ENCODE results near the gene NR4A3.
A peak's percentile ranks its signal among the peaks of the same experiment; 100 is the strongest.
"Not testable (repeated sequence)": the region's sequence is repeated elsewhere in the genome, so short reads cannot be mapped to it uniquely, and the experiment has no call there.

NR4A3 gene

GRCh38 chr9:99821396-99822108, at the start of gene NR4A3:
NR4A3 (plus strand) TSS chr9:99821885; CDS start chr9:99828043, 6,158 bp downstream.
- H3K9ac ChIP-seq (ENCODE audit: low read length): peak within 1 kb of the TSS; percentile 98
- peak within 1 kb of the TSS; percentile 92 to 95 for H3K4me3 ChIP-seq (ENCODE audit: low read depth in 1 of 2, low read length in 2 of 2)
- H3K4me1 ChIP-seq (ENCODE audit: insufficient read depth, low read length): peaks cover 15% of the 10 kb centered on the region
- H3K27me3 ChIP-seq (ENCODE audit: control insufficient read depth in 1 of 2, insufficient read depth in 2 of 2, low read length in 2 of 2): peaks cover 9 to 18% of the 10 kb centered on the region in 2 donors
- peak within 1 kb of the TSS; percentile 99 for H3K27ac ChIP-seq (ENCODE audit: low read depth, low read length)
- H3K36me3 ChIP-seq (ENCODE audit: insufficient read depth, low read length): no peaks in the 10 kb centered on the region
- no peaks in the 10 kb centered on the region for H3K9me3 ChIP-seq (ENCODE audit: low read length)

GRCh38 chr9:99773468-99774138, 48.1 kb upstream of the NR4A3 start:
- Histone ChIP-seq H3K4me1 (ENCODE audit: insufficient read depth, low read length) (no peaks in the 10 kb centered on the region), H3K9me3 (ENCODE audit: low read length) (no peaks in the 10 kb centered on the region), H3K9ac (ENCODE audit: low read length) (no peak overlapping the region), H3K27me3 (ENCODE audit: control insufficient read depth in 1 of 2, insufficient read depth in 2 of 2, low read length in 2 of 2) (no peaks in the 10 kb centered on the region), H3K4me3 (ENCODE audit: low read depth in 1 of 2, low read length in 2 of 2) (no peak overlapping the region), H3K36me3 (ENCODE audit: insufficient read depth, low read length) (no peaks in the 10 kb centered on the region), H3K27ac (ENCODE audit: low read depth, low read length) (no peak overlapping the region)

- Histone ChIP-seq H3K27ac (ENCODE audit: low read depth, low read length) (no peak overlapping the region), H3K4me1 (ENCODE audit: insufficient read depth, low read length) (no peaks in the 10 kb centered on the region), H3K36me3 (ENCODE audit: insufficient read depth, low read length) (no peaks in the 10 kb centered on the region), H3K9me3 (ENCODE audit: low read length) (no peaks in the 10 kb centered on the region), H3K4me3 (ENCODE audit: low read depth in 1 of 2, low read length in 2 of 2) (no peak overlapping the region), H3K9ac (ENCODE audit: low read length) (no peak overlapping the region), H3K27me3 (ENCODE audit: control insufficient read depth in 1 of 2, insufficient read depth in 2 of 2, low read length in 2 of 2) (no peaks in the 10 kb centered on the region)
Observed at GRCh38 chr9:99778308-99778707, 43.4 kb upstream of the NR4A3 start.

GRCh38 chr9:99778836-99779235, 42.8 kb upstream of the NR4A3 start:
- Histone ChIP-seq H3K27ac (ENCODE audit: low read depth, low read length) (no peak overlapping the region), H3K36me3 (ENCODE audit: insufficient read depth, low read length) (no peaks in the 10 kb centered on the region), H3K4me1 (ENCODE audit: insufficient read depth, low read length) (no peaks in the 10 kb centered on the region), H3K4me3 (ENCODE audit: low read depth in 1 of 2, low read length in 2 of 2) (no peak overlapping the region), H3K9me3 (ENCODE audit: low read length) (no peaks in the 10 kb centered on the region), H3K27me3 (ENCODE audit: control insufficient read depth in 1 of 2, insufficient read depth in 2 of 2, low read length in 2 of 2) (no peaks in the 10 kb centered on the region), H3K9ac (ENCODE audit: low read length) (no peak overlapping the region)

GRCh38 chr9:99779277-99779676, 42.4 kb upstream of the NR4A3 start:
- no peak overlapping the region for H3K9ac ChIP-seq (ENCODE audit: low read length)
- H3K9me3 ChIP-seq (ENCODE audit: low read length): no peaks in the 10 kb centered on the region
- no peaks in the 10 kb centered on the region for H3K4me1 ChIP-seq (ENCODE audit: insufficient read depth, low read length)

GRCh38 chr9:99782349-99782748, 39.3 kb upstream of the NR4A3 start:
- H3K27ac ChIP-seq (ENCODE audit: low read depth, low read length); H3K4me3 ChIP-seq (ENCODE audit: low read depth in 1 of 2, low read length in 2 of 2); H3K27me3 ChIP-seq (ENCODE audit: control insufficient read depth in 1 of 2, insufficient read depth in 2 of 2, low read length in 2 of 2); H3K36me3 ChIP-seq (ENCODE audit: insufficient read depth, low read length); H3K4me1 ChIP-seq (ENCODE audit: insufficient read depth, low read length); H3K9me3 ChIP-seq (ENCODE audit: low read length); H3K9ac ChIP-seq (ENCODE audit: low read length): not testable (repeated sequence)

More at GRCh38 chr9:99779277-99779676, 42.4 kb upstream of the NR4A3 start:
- Histone ChIP-seq H3K36me3 (ENCODE audit: insufficient read depth, low read length) (no peaks in the 10 kb centered on the region), H3K27ac (ENCODE audit: low read depth, low read length) (no peak overlapping the region), H3K4me3 (ENCODE audit: low read depth in 1 of 2, low read length in 2 of 2) (no peak overlapping the region), H3K27me3 (ENCODE audit: control insufficient read depth in 1 of 2, insufficient read depth in 2 of 2, low read length in 2 of 2) (no peaks in the 10 kb centered on the region)

GRCh38 chr9:99782962-99783718, 38.5 kb upstream of the NR4A3 start:
- H3K27ac ChIP-seq (ENCODE audit: low read depth, low read length): no peak overlapping the region
- H3K36me3 ChIP-seq (ENCODE audit: insufficient read depth, low read length): no peaks in the 10 kb centered on the region
- no peaks in the 10 kb centered on the region for H3K4me1 ChIP-seq (ENCODE audit: insufficient read depth, low read length)
- no peaks in the 10 kb centered on the region for H3K9me3 ChIP-seq (ENCODE audit: low read length)
- H3K27me3 ChIP-seq (ENCODE audit: control insufficient read depth in 1 of 2, insufficient read depth in 2 of 2, low read length in 2 of 2): no peaks in the 10 kb centered on the region
- H3K9ac ChIP-seq (ENCODE audit: low read length): no peak overlapping the region
- no peak overlapping the region for H3K4me3 ChIP-seq (ENCODE audit: low read depth in 1 of 2, low read length in 2 of 2)

GRCh38 chr9:99783799-99784198, 37.9 kb upstream of the NR4A3 start:
- H3K4me1 ChIP-seq (ENCODE audit: insufficient read depth, low read length): no peaks in the 10 kb centered on the region
- no peaks in the 10 kb centered on the region for H3K27me3 ChIP-seq (ENCODE audit: control insufficient read depth in 1 of 2, insufficient read depth in 2 of 2, low read length in 2 of 2)
- no peaks in the 10 kb centered on the region for H3K9me3 ChIP-seq (ENCODE audit: low read length)
- H3K9ac ChIP-seq (ENCODE audit: low read length): no peak overlapping the region
- H3K4me3 ChIP-seq (ENCODE audit: low read depth in 1 of 2, low read length in 2 of 2): no peak overlapping the region
- no peaks in the 10 kb centered on the region for H3K36me3 ChIP-seq (ENCODE audit: insufficient read depth, low read length)
- H3K27ac ChIP-seq (ENCODE audit: low read depth, low read length): no peak overlapping the region

GRCh38 chr9:99785010-99785590, 36.6 kb upstream of the NR4A3 start:
- H3K27me3 ChIP-seq (ENCODE audit: control insufficient read depth in 1 of 2, insufficient read depth in 2 of 2, low read length in 2 of 2): no peaks in the 10 kb centered on the region

GRCh38 chr9:99787556-99787955, 34.1 kb upstream of the NR4A3 start:
- no peaks in the 10 kb centered on the region for H3K9me3 ChIP-seq (ENCODE audit: low read length)
- H3K9ac ChIP-seq (ENCODE audit: low read length): no peak overlapping the region

More at GRCh38 chr9:99785010-99785590, 36.6 kb upstream of the NR4A3 start:
- Histone ChIP-seq H3K36me3 (ENCODE audit: insufficient read depth, low read length) (no peaks in the 10 kb centered on the region), H3K4me3 (ENCODE audit: low read depth in 1 of 2, low read length in 2 of 2) (no peak overlapping the region), H3K4me1 (ENCODE audit: insufficient read depth, low read length) (no peaks in the 10 kb centered on the region), H3K9me3 (ENCODE audit: low read length) (no peaks in the 10 kb centered on the region), H3K27ac (ENCODE audit: low read depth, low read length) (no peak overlapping the region), H3K9ac (ENCODE audit: low read length) (no peak overlapping the region)

GRCh38 chr9:99793528-99793927, 28.2 kb upstream of the NR4A3 start:
- no peak overlapping the region for H3K27ac ChIP-seq (ENCODE audit: low read depth, low read length)

More at GRCh38 chr9:99787556-99787955, 34.1 kb upstream of the NR4A3 start:
- no peaks in the 10 kb centered on the region for H3K36me3 ChIP-seq (ENCODE audit: insufficient read depth, low read length)
- no peak overlapping the region for H3K27ac ChIP-seq (ENCODE audit: low read depth, low read length)
- no peaks in the 10 kb centered on the region for H3K27me3 ChIP-seq (ENCODE audit: control insufficient read depth in 1 of 2, insufficient read depth in 2 of 2, low read length in 2 of 2)
- H3K4me1 ChIP-seq (ENCODE audit: insufficient read depth, low read length): no peaks in the 10 kb centered on the region
- H3K4me3 ChIP-seq (ENCODE audit: low read depth in 1 of 2, low read length in 2 of 2): no peak overlapping the region

More at GRCh38 chr9:99793528-99793927, 28.2 kb upstream of the NR4A3 start:
- no peak overlapping the region for H3K4me3 ChIP-seq (ENCODE audit: low read depth in 1 of 2, low read length in 2 of 2)
- no peaks in the 10 kb centered on the region for H3K27me3 ChIP-seq (ENCODE audit: control insufficient read depth in 1 of 2, insufficient read depth in 2 of 2, low read length in 2 of 2)
- no peak overlapping the region for H3K9ac ChIP-seq (ENCODE audit: low read length)
- H3K36me3 ChIP-seq (ENCODE audit: insufficient read depth, low read length): no peaks in the 10 kb centered on the region
- H3K9me3 ChIP-seq (ENCODE audit: low read length): no peaks in the 10 kb centered on the region
- H3K4me1 ChIP-seq (ENCODE audit: insufficient read depth, low read length): no peaks in the 10 kb centered on the region

Measured in muscle layer of colon (tissue), 2 donors.